GM23338 (cell line): ENCODE measurements around the gene GFRA1. TPM values are rescaled to one million over a fixed set of nuclear protein-coding genes. Genes with fewer than 3 reads are reported as not detected.

Source experiments
- ATAC-seq: fragments of 200-7000 bp; cut with Tn5 transposase; 3 replicates; pipeline ENCODE4 v1.9.1; 2020
- DNase-seq: peaks from one replicate; pipeline ENCODE4 v3.0.0-alpha.2; 2015; ENCODE audit warnings: low spot score
- H2AFZ ChIP-seq: fragments of 200-600 bp; sonication (generic); 2 replicates; pipeline ENCODE4 v1.8.0; 2016; ENCODE audit warnings: antibody characterized with exemption, mild to moderate bottlenecking, moderate library complexity
- H3F3A ChIP-seq: fragments of 200-600 bp; sonication (generic); replicated peaks from 2 replicates; pipeline ENCODE4 v1.8.0; 2017; ENCODE audit warnings: antibody characterized with exemption, mixed run types, low read depth
- H3K27ac ChIP-seq: fragments of 200-600 bp; sonication (generic); 2 replicates; pipeline ENCODE4 v1.6.1; 2016; ENCODE audit warnings: low read depth
- H3K27me3 ChIP-seq: fragments of 200-600 bp; sonication (generic); 2 replicates; pipeline ENCODE4 v1.8.0; 2016; ENCODE audit warnings: mild to moderate bottlenecking, mixed run types, moderate library complexity; ENCODE audit not compliant: insufficient read depth
- H3K36me3 ChIP-seq: fragments of 200-600 bp; sonication (generic); 2 replicates; pipeline ENCODE4 v1.8.0; 2016; ENCODE audit warnings: mild to moderate bottlenecking; ENCODE audit not compliant: insufficient read depth
- H3K4me1 ChIP-seq: fragments of 200-600 bp; sonication (generic); 2 replicates; pipeline ENCODE4 v1.8.0; 2016; ENCODE audit warnings: mild to moderate bottlenecking, moderate library complexity; ENCODE audit not compliant: insufficient read depth
- H3K4me2 ChIP-seq: fragments of 200-600 bp; sonication (generic); 2 replicates; pipeline ENCODE4 v1.7.1; 2017; ENCODE audit warnings: mixed run types
- H3K4me3 ChIP-seq: fragments of 200-600 bp; sonication (generic); 2 replicates; pipeline ENCODE4 v1.6.1; 2016; ENCODE audit warnings: mixed run types
- H3K79me2 ChIP-seq: fragments of 200-600 bp; sonication (generic); replicated peaks from 2 replicates; pipeline ENCODE4 v1.8.0; 2017; ENCODE audit warnings: mild to moderate bottlenecking; ENCODE audit not compliant: insufficient read depth
- H3K9me2 ChIP-seq: fragments of 200-600 bp; sonication (generic); 2 replicates; pipeline ENCODE4 v1.8.0; 2017; ENCODE audit not compliant: insufficient read depth
- H4K20me1 ChIP-seq: fragments of 200-600 bp; sonication (generic); replicated peaks from 2 replicates; pipeline ENCODE4 v1.8.0; 2017; ENCODE audit warnings: mild to moderate bottlenecking; ENCODE audit not compliant: insufficient read depth
- H3K27ac Mint-ChIP-seq: 2 replicates; pipeline ENCODE4 v1.8.0; 2020; ENCODE audit warnings: inconsistent platforms, mild to moderate bottlenecking, moderate library complexity, mixed read lengths
- H3K27me3 Mint-ChIP-seq: 3 replicates; pipeline ENCODE4 v1.8.0; 2022; ENCODE audit warnings: low read depth, mild to moderate bottlenecking, moderate library complexity, mixed read lengths, inconsistent platforms; ENCODE audit not compliant: insufficient read depth, poor library complexity
- H3K36me3 Mint-ChIP-seq: 3 replicates; pipeline ENCODE4 v1.8.0; 2021; ENCODE audit warnings: low read depth, mild to moderate bottlenecking, inconsistent platforms, moderate library complexity, mixed read lengths
- H3K4me1 Mint-ChIP-seq: 3 replicates; pipeline ENCODE4 v1.8.0; 2020; ENCODE audit warnings: mild to moderate bottlenecking, inconsistent platforms, mixed read lengths
- H3K4me3 Mint-ChIP-seq: 3 replicates; pipeline ENCODE4 v1.8.0; 2021; ENCODE audit warnings: moderate library complexity, mild to moderate bottlenecking, inconsistent platforms, mixed read lengths
- H3K9me3 Mint-ChIP-seq: 3 replicates; pipeline ENCODE4 v1.8.0; 2020; ENCODE audit warnings: moderate library complexity, mild to moderate bottlenecking, inconsistent platforms, mixed read lengths
- CTCF ChIP-seq, 2 experiments: fragments of 200-600 bp in 1 of 2; sonication (generic) in 1 of 2; conservative IDR thresholded peaks; 2 replicates each; pipeline versions ENCODE4 v1.5.1 to v1.6.1; 2016 to 2017; ENCODE audit warnings: antibody characterized with exemption in 2 of 2, low read depth in 2 of 2, mild to moderate bottlenecking in 2 of 2, moderate library complexity in 1 of 2
- EZH2 ChIP-seq: fragments of 200-600 bp; sonication (generic); IDR thresholded peaks from one replicate; pipeline ENCODE4 v1.8.0; 2017; ENCODE audit warnings: antibody characterized with exemption, mild to moderate bottlenecking, low read depth; ENCODE audit not compliant: unreplicated experiment
- JUNB ChIP-seq: IDR thresholded peaks from one replicate; pipeline ENCODE4 v1.6.1; 2016; ENCODE audit warnings: antibody characterized with exemption; ENCODE audit not compliant: unreplicated experiment
- POLR2AphosphoS5 ChIP-seq: IDR thresholded peaks from 2 replicates; pipeline ENCODE4 v1.6.1; 2016; ENCODE audit warnings: antibody characterized with exemption, low read depth
- REST ChIP-seq: IDR thresholded peaks from one replicate; pipeline ENCODE4 v1.6.1; 2018; ENCODE audit warnings: antibody characterized with exemption; ENCODE audit not compliant: unreplicated experiment
- STAT1 ChIP-seq: IDR thresholded peaks from one replicate; pipeline ENCODE4 v1.6.1; 2016; ENCODE audit warnings: antibody characterized with exemption; ENCODE audit not compliant: unreplicated experiment
- polyA plus RNA-seq: library from polyadenylated mRNA; unstranded; fragments of >200 nt; fragmentation: Nextera tagmentation; extraction: Ambion mirVana; gene quantifications from 2 replicates; pipeline ENCODE4 v1.2.1, GENCODE V29; 2016
- total RNA-seq: library from RNA; depleted of rRNA; stranded (reverse); fragments of >200 nt; shearing (Covaris generic); gene quantifications from 2 replicates; pipeline ENCODE4 v1.2.3, GENCODE V29; 2014
- TF ChIP-seq, protein P1 (sequence below): fragments of 250-450 bp; sonication (Bioruptor Pico); IDR thresholded peaks from 2 replicates; pipeline ENCODE4 v1.5.0; 2020; ENCODE audit warnings: mild to moderate bottlenecking, moderate library complexity

Gene GFRA1
- total and polyA plus RNA-seq, 2 experiments from 2014 or later, result 1.4 to 2.8 TPM

DNA sequence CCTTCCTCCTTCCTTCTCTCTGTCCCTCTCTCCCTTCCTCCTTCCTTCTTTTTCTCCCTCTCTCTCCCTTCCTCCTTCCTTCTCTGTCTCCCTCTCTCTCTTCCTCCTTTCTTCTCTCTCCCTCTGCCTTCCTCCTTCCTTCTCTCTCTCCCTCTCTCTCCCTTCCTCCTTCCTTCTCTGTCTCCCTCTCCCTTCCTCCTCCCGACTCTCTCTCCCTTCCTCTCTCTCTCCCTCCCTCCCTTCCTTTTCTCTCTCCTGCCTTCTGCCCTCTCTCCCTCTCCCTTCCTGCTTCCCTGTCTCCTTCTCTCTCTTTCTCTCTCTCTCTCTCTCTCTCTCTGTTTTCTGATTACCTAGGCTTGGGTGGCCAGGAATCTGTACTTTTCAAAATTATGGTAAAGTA is 16.6 kb upstream of the GFRA1 start (continued):
- TF ChIP-seq, protein P1, sequence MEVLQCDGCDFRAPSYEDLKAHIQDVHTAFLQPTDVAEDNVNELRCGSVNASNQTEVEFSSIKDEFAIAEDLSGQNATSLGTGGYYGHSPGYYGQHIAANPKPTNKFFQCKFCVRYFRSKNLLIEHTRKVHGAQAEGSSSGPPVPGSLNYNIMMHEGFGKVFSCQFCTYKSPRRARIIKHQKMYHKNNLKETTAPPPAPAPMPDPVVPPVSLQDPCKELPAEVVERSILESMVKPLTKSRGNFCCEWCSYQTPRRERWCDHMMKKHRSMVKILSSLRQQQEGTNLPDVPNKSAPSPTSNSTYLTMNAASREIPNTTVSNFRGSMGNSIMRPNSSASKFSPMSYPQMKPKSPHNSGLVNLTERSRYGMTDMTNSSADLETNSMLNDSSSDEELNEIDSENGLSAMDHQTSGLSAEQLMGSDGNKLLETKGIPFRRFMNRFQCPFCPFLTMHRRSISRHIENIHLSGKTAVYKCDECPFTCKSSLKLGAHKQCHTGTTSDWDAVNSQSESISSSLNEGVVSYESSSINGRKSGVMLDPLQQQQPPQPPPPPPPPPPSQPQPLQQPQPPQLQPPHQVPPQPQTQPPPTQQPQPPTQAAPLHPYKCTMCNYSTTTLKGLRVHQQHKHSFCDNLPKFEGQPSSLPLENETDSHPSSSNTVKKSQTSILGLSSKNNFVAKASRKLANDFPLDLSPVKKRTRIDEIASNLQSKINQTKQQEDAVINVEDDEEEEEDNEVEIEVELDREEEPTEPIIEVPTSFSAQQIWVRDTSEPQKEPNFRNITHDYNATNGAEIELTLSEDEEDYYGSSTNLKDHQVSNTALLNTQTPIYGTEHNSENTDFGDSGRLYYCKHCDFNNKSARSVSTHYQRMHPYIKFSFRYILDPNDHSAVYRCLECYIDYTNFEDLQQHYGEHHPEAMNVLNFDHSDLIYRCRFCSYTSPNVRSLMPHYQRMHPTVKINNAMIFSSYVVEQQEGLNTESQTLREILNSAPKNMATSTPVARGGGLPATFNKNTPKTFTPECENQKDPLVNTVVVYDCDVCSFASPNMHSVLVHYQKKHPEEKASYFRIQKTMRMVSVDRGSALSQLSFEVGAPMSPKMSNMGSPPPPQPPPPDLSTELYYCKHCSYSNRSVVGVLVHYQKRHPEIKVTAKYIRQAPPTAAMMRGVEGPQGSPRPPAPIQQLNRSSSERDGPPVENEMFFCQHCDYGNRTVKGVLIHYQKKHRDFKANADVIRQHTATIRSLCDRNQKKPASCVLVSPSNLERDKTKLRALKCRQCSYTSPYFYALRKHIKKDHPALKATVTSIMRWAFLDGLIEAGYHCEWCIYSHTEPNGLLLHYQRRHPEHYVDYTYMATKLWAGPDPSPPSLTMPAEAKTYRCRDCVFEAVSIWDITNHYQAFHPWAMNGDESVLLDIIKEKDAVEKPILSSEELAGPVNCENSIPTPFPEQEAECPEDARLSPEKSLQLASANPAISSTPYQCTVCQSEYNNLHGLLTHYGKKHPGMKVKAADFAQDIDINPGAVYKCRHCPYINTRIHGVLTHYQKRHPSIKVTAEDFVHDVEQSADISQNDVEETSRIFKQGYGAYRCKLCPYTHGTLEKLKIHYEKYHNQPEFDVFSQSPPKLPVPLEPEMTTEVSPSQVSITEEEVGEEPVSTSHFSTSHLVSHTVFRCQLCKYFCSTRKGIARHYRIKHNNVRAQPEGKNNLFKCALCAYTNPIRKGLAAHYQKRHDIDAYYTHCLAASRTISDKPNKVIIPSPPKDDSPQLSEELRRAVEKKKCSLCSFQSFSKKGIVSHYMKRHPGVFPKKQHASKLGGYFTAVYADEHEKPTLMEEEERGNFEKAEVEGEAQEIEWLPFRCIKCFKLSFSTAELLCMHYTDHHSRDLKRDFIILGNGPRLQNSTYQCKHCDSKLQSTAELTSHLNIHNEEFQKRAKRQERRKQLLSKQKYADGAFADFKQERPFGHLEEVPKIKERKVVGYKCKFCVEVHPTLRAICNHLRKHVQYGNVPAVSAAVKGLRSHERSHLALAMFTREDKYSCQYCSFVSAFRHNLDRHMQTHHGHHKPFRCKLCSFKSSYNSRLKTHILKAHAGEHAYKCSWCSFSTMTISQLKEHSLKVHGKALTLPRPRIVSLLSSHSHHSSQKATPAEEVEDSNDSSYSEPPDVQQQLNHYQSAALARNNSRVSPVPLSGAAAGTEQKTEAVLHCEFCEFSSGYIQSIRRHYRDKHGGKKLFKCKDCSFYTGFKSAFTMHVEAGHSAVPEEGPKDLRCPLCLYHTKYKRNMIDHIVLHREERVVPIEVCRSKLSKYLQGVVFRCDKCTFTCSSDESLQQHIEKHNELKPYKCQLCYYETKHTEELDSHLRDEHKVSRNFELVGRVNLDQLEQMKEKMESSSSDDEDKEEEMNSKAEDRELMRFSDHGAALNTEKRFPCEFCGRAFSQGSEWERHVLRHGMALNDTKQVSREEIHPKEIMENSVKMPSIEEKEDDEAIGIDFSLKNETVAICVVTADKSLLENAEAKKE (CRISPR knock-in tag), result no peak
- TF ChIP-seq STAT1, result no peak
- TF ChIP-seq JUNB, result no peak
- no peak for TF ChIP-seq EZH2
- no peak for TF ChIP-seq REST

- TF ChIP-seq POLR2AphosphoS5 (no peak), CTCF (conservative IDR thresholded peaks at IDR 0.05; ENCODE audit: low read depth in 2 of 2) (peak; percentile 75 to 91)
- H3K36me3 Mint-ChIP-seq, result no peaks in the 10 kb centered on the region
- no peak overlapping the region for H3K4me2 ChIP-seq
- H3F3A ChIP-seq, result no peaks in the 10 kb centered on the region
- H3K4me3 ChIP-seq, result no peak overlapping the region
- no peaks in the 10 kb centered on the region for H3K4me1 Mint-ChIP-seq
- ATAC-seq, result peak; percentile 44; the same call in 2 of the 3 replicates
- H3K79me2 ChIP-seq, result no peaks in the 10 kb centered on the region
- peak overlapping the region; percentile 78; the same call in 1 of the 2 replicates for H2AFZ ChIP-seq
- H4K20me1 ChIP-seq, result no peaks in the 10 kb centered on the region
- no peaks in the 10 kb centered on the region for H3K36me3 ChIP-seq
- H3K27ac Mint-ChIP-seq, result no peak overlapping the region
- H3K27me3 Mint-ChIP-seq, result peaks cover 3% of the 10 kb centered on the region
- H3K27ac ChIP-seq, result no peak overlapping the region
- peaks cover 3% of the 10 kb centered on the region; the same call in 1 of the 2 replicates for H3K4me1 ChIP-seq
- H3K9me2 ChIP-seq, result no peaks in the 10 kb centered on the region; the same call in 1 of the 2 replicates
- H3K27me3 ChIP-seq, result no peaks in the 10 kb centered on the region
- peaks cover 3% of the 10 kb centered on the region; the same call in 1 of the 3 replicates for H3K9me3 Mint-ChIP-seq
- DNase-seq, result peak; percentile 70
- no peak overlapping the region for H3K4me3 Mint-ChIP-seq
Observed at GRCh38 chr10:116287906-116288501, 15.0 kb upstream of the GFRA1 start.
